ENCODE data around the gene GCC2. TPM values are rescaled to one million over a fixed set of nuclear protein-coding genes. Genes with fewer than 3 reads are reported as not detected.

The GCC2 gene
- total and polyA plus RNA-seq, 2 experiments from 2014 or later: 16.1 to 25.1 TPM

- Histone ChIP-seq H3K27me3 (no peaks in the 10 kb centered on the region), H3K27ac (no peak overlapping the region), H3K9me3 (ENCODE audit: low read depth) (no peaks in the 10 kb centered on the region), H3K4me3 (no peak overlapping the region), H3K36me3 (no peaks in the 10 kb centered on the region), H3K4me1 (ENCODE audit: low read depth) (no peaks in the 10 kb centered on the region)
- no peak for DNase-seq (ENCODE audit: low read depth in 1 of 2, low spot score in 1 of 2)
- TF ChIP-seq CTCF (IDR thresholded peaks at IDR 0.05; ENCODE audit: low read depth, low read length): no peak
Measured at GRCh38 chr2:108414945-108415344, 34.1 kb upstream of the GCC2 start.

GRCh38 chr2:108417254-108417653, 31.8 kb upstream of the GCC2 start:
- DNase-seq (ENCODE audit: low read depth in 1 of 2, low spot score in 1 of 2): no peak
- no peaks in the 10 kb centered on the region for H3K4me1 ChIP-seq (ENCODE audit: low read depth)
- no peaks in the 10 kb centered on the region for H3K9me3 ChIP-seq (ENCODE audit: low read depth)
- H3K36me3 ChIP-seq: no peaks in the 10 kb centered on the region
- no peaks in the 10 kb centered on the region for H3K27me3 ChIP-seq
- H3K27ac ChIP-seq: no peak overlapping the region
- TF ChIP-seq CTCF (IDR thresholded peaks at IDR 0.05; ENCODE audit: low read depth, low read length): no peak
- no peak overlapping the region for H3K4me3 ChIP-seq

- Histone ChIP-seq H3K27me3 (no peaks in the 10 kb centered on the region), H3K9me3 (ENCODE audit: low read depth) (no peaks in the 10 kb centered on the region), H3K4me3 (no peak overlapping the region), H3K27ac (no peak overlapping the region), H3K4me1 (ENCODE audit: low read depth) (no peaks in the 10 kb centered on the region), H3K36me3 (no peaks in the 10 kb centered on the region)
- TF ChIP-seq CTCF (IDR thresholded peaks at IDR 0.05; ENCODE audit: low read depth, low read length): no peak
- DNase-seq (ENCODE audit: low read depth in 1 of 2, low spot score in 1 of 2): no peak
Measured at GRCh38 chr2:108418416-108418815, 30.6 kb upstream of the GCC2 start.

DNA sequence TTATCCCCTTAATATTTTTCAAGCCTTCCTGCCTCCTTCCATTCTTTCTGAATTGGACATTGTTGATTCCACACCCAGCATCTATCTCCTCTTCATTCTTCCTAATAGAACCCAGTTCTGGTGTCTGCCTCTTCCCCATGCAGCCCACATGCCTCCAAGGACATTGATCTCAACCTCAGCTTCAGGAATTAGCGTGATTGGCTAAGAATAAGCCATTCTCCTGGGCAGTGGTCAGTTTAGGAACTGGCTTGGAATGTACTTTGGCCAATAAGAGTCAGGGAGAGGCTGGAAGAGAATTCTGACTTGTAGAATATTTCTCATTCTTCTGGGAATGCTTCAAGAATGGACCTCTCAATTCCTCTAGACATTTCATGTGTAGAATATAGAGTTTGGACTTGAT, 25.9 kb upstream of the GCC2 start:
- no peak for DNase-seq (ENCODE audit: low read depth in 1 of 2, low spot score in 1 of 2)
- no peak overlapping the region for H3K27ac ChIP-seq
- H3K4me1 ChIP-seq (ENCODE audit: low read depth): no peaks in the 10 kb centered on the region
- no peaks in the 10 kb centered on the region for H3K27me3 ChIP-seq
- H3K36me3 ChIP-seq: no peaks in the 10 kb centered on the region
- no peaks in the 10 kb centered on the region for H3K9me3 ChIP-seq (ENCODE audit: low read depth)
- TF ChIP-seq CTCF (IDR thresholded peaks at IDR 0.05; ENCODE audit: low read depth, low read length): no peak
- no peak overlapping the region for H3K4me3 ChIP-seq

- Histone ChIP-seq H3K36me3 (no peaks in the 10 kb centered on the region), H3K27me3 (no peaks in the 10 kb centered on the region), H3K9me3 (ENCODE audit: low read depth) (no peaks in the 10 kb centered on the region), H3K4me1 (ENCODE audit: low read depth) (no peaks in the 10 kb centered on the region), H3K27ac (no peak overlapping the region), H3K4me3 (no peak overlapping the region)
- no peak for DNase-seq (ENCODE audit: low read depth in 1 of 2, low spot score in 1 of 2)
- TF ChIP-seq CTCF (IDR thresholded peaks at IDR 0.05; ENCODE audit: low read depth, low read length): no peak
Measured at GRCh38 chr2:108423502-108424251, 25.3 kb upstream of the GCC2 start.

All from cardiac muscle cell (in vitro differentiated cells and primary cell).